DMS114 treated with DMSO at 0.1 percent for 48 hours (cell line): ENCODE results near the gene FABP7.

ENCODE experiments used
- DNase-seq: peaks from one replicate; lab custom pipeline; 2025; ENCODE audit not compliant: unreplicated experiment; lab: John Stamatoyannopoulos, UW

Gene FABP7

GRCh38 chr6:122755901-122756300 lies 23.6 kb upstream of the FABP7 start:
- DNase-seq = no peak

GRCh38 chr6:122758927-122759334 lies 20.6 kb upstream of the FABP7 start:
- no peak for DNase-seq

- DNase-seq = no peak
Measured at GRCh38 chr6:122760330-122760729, 19.2 kb upstream of the FABP7 start.

GRCh38 chr6:122766256-122766655 lies 13.3 kb upstream of the FABP7 start:
- no peak for DNase-seq

- DNase-seq = no peak
Measured at GRCh38 chr6:122770835-122771601, 8.5 kb upstream of the FABP7 start.

GRCh38 chr6:122772724-122773415 lies 6.6 kb upstream of the FABP7 start:
- DNase-seq = no peak

- DNase-seq = no peak
Measured at GRCh38 chr6:122775975-122776374, 3.5 kb upstream of the FABP7 start.

- DNase-seq = no peak
Measured at GRCh38 chr6:122778302-122778701, 1.2 kb upstream of the FABP7 start.

GRCh38 chr6:122778985-122779661 lies 393 bp upstream of the FABP7 start:
- no peak for DNase-seq

GRCh38 chr6:122780114-122780513 lies 598 bp downstream of the FABP7 start:
- DNase-seq = no peak

- DNase-seq = no peak
Measured at GRCh38 chr6:122781716-122782115, 2.2 kb downstream of the FABP7 start.

GRCh38 chr6:122783401-122783800 lies 3.9 kb downstream of the FABP7 start:
- no peak for DNase-seq

GRCh38 chr6:122785891-122786290 lies 6.4 kb downstream of the FABP7 start:
- DNase-seq = no peak

- DNase-seq = no peak
Measured at GRCh38 chr6:122787721-122788120, 8.2 kb downstream of the FABP7 start.

- no peak for DNase-seq
Measured at GRCh38 chr6:122788208-122788607, 8.7 kb downstream of the FABP7 start.

GRCh38 chr6:122788663-122789181 lies 9.2 kb downstream of the FABP7 start:
- DNase-seq = no peak

GRCh38 chr6:122789182-122790027 lies 9.9 kb downstream of the FABP7 start, which contains the start of gene SMPDL3A:
TSS of gene SMPDL3A (plus strand) at chr6:122789258. CDS start at chr6:122789347, 89 bp downstream.
- peak; percentile 29 for DNase-seq

- DNase-seq = no peak
Measured at GRCh38 chr6:122790028-122790422, 10.5 kb downstream of the FABP7 start.

GRCh38 chr6:122790423-122791309 lies 11.2 kb downstream of the FABP7 start:
- no peak for DNase-seq

GRCh38 chr6:122791310-122791679 lies 11.8 kb downstream of the FABP7 start:
- no peak for DNase-seq
